Stimulated activated CD4-positive, alpha-beta T cell treated with anti-CD3 and anti-CD28 coated beads, TNF-alpha, amount 100 ng/mL, for 1 hour (primary cell): ENCODE measurements around the gene NEK1.
"Not testable (repeated sequence)": the region's sequence is repeated elsewhere in the genome, so short reads cannot be mapped to it uniquely, and the experiment has no call there.

ENCODE experiments used
- DNase-seq, 3 donors: peaks; one replicate each; pipeline ENCODE4 v3.0.0-alpha.2; 2020; ENCODE audit warnings: low read depth in 3 of 3, low spot score in 1 of 3

Gene NEK1

GRCh38 chr4:169510617-169511016, 101.8 kb downstream of the NEK1 start:
- no peak for DNase-seq

- DNase-seq, result no peak
Measured at GRCh38 chr4:169506903-169507302, 105.5 kb downstream of the NEK1 start.

GRCh38 chr4:169499907-169500306, 112.5 kb downstream of the NEK1 start:
- not testable (repeated sequence) for DNase-seq

- DNase-seq, result not testable (repeated sequence)
Measured at GRCh38 chr4:169494234-169494633, 118.1 kb downstream of the NEK1 start.

GRCh38 chr4:169493164-169493524, 119.2 kb downstream of the NEK1 start:
- no peak for DNase-seq

GRCh38 chr4:169492436-169493163, 119.8 kb downstream of the NEK1 start:
- no peak for DNase-seq

- DNase-seq, result no peak
Measured at GRCh38 chr4:169491211-169491610, 121.2 kb downstream of the NEK1 start.

GRCh38 chr4:169489306-169489705, 123.1 kb downstream of the NEK1 start:
- no peak for DNase-seq

GRCh38 chr4:169485791-169486742, 126.3 kb downstream of the NEK1 start:
- DNase-seq, result no peak

GRCh38 chr4:169485086-169485485, 127.3 kb downstream of the NEK1 start:
- no peak for DNase-seq

- no peak for DNase-seq
Measured at GRCh38 chr4:169484485-169484884, 127.9 kb downstream of the NEK1 start.

- DNase-seq, result no peak
Measured at GRCh38 chr4:169464080-169464479, 148.3 kb downstream of the NEK1 start.

GRCh38 chr4:169460081-169460480, 152.3 kb downstream of the NEK1 start:
- DNase-seq, result no peak

- DNase-seq, result no peak
Measured at GRCh38 chr4:169458575-169458974, 153.8 kb downstream of the NEK1 start.

- DNase-seq, result not testable (repeated sequence)
Measured at GRCh38 chr4:169452644-169453043, 159.7 kb downstream of the NEK1 start.

GRCh38 chr4:169448935-169449334, 163.4 kb downstream of the NEK1 start:
- DNase-seq, result not testable (repeated sequence)

- DNase-seq, result no peak
Measured at GRCh38 chr4:169446824-169447223, 165.6 kb downstream of the NEK1 start.

- DNase-seq, result no peak
Measured at GRCh38 chr4:169443748-169444147, 168.6 kb downstream of the NEK1 start.

GRCh38 chr4:169440446-169440845, 171.9 kb downstream of the NEK1 start:
- DNase-seq, result no peak

GRCh38 chr4:169439244-169439643, 173.1 kb downstream of the NEK1 start:
- no peak for DNase-seq

- no peak for DNase-seq
Measured at GRCh38 chr4:169438057-169438480, 174.3 kb downstream of the NEK1 start.
